KMS-11 (cell line): Measurements from ENCODE around the gene DPF3.

Source experiments
- H2AFZ ChIP-seq: fragments of 200-600 bp; sonication (generic); 2 replicates; pipeline ENCODE4 v1.6.1; 2016; ENCODE audit warnings: antibody characterized with exemption, mixed run types, low read depth
- H3K27ac ChIP-seq: fragments of 200-600 bp; sonication (generic); 2 replicates; pipeline ENCODE4 v1.6.1; 2016; ENCODE audit warnings: mild to moderate bottlenecking, mixed run types
- H3K27me3 ChIP-seq: fragments of 200-600 bp; sonication (generic); 2 replicates; pipeline ENCODE4 v1.6.1; 2017; ENCODE audit warnings: mild to moderate bottlenecking, low read depth, mixed run types, moderate library complexity; ENCODE audit not compliant: insufficient read depth
- H3K36me3 ChIP-seq: fragments of 200-600 bp; sonication (generic); 2 replicates; pipeline ENCODE4 v1.6.1; 2017; ENCODE audit warnings: mild to moderate bottlenecking, mixed run types; ENCODE audit not compliant: insufficient read depth
- H3K4me1 ChIP-seq: fragments of 200-600 bp; sonication (generic); 2 replicates; pipeline ENCODE4 v1.6.1; 2016; ENCODE audit warnings: mild to moderate bottlenecking, low read depth, mixed run types; ENCODE audit not compliant: poor library complexity, severe bottlenecking
- H3K4me2 ChIP-seq: fragments of 200-600 bp; sonication (generic); 2 replicates; pipeline ENCODE4 v1.7.0; 2016; ENCODE audit warnings: mild to moderate bottlenecking, mixed run types
- H3K4me3 ChIP-seq: fragments of 200-600 bp; sonication (generic); IDR thresholded peaks from 2 replicates; pipeline ENCODE4 v1.6.1; 2017; ENCODE audit warnings: low read depth, low read length, mixed read lengths; ENCODE audit not compliant: insufficient read depth
- H3K79me2 ChIP-seq: fragments of 200-600 bp; sonication (generic); 2 replicates; pipeline ENCODE4 v1.6.1; 2016; ENCODE audit warnings: low read depth, mixed run types; ENCODE audit not compliant: insufficient read depth
- H3K9ac ChIP-seq: fragments of 200-600 bp; sonication (generic); 2 replicates; pipeline ENCODE4 v1.6.1; 2016; ENCODE audit warnings: mild to moderate bottlenecking, mixed run types
- H4K20me1 ChIP-seq: fragments of 200-600 bp; sonication (generic); 2 replicates; pipeline ENCODE4 v1.6.1; 2016; ENCODE audit warnings: mild to moderate bottlenecking, mixed run types; ENCODE audit not compliant: insufficient read depth
- CTCF ChIP-seq: fragments of 200-600 bp; sonication (generic); conservative IDR thresholded peaks from 2 replicates; pipeline ENCODE4 v1.6.1; 2017; ENCODE audit warnings: low read depth, mild to moderate bottlenecking, antibody characterized with exemption, low read length, moderate library complexity, mixed read lengths

Gene DPF3

DNA sequence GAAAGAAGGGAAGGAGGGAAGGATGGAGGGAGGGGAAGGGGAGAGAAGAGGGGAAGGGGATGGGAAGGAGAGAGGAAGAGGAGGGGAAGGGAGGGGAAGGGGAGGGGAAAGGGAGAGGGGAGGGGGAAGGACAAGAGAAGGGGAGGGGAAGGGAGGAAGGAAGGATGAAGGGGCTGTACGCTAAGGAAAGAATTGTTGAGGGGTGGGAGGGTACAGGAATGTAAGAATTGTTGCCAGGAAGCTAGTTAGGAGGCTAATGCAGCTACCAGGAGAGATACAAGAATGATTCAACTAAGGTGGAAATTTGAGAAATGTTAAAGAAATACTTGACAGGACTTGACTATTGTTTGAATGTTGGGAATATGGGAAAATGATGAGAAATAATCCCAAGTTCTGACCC lies 261.2 kb downstream of the DPF3 start:
- Histone ChIP-seq H4K20me1 (no peaks in the 10 kb centered on the region), H3K4me2 (no peak overlapping the region), H3K4me1 (peaks cover 47% of the 10 kb centered on the region), H3K79me2 (no peaks in the 10 kb centered on the region), H3K4me3 (no peak overlapping the region), H3K27ac (no peak overlapping the region), H3K9ac (no peak overlapping the region), H3K36me3 (no peaks in the 10 kb centered on the region), H2AFZ (no peak overlapping the region), H3K27me3 (no peaks in the 10 kb centered on the region)
- TF ChIP-seq CTCF = no peak

DNA sequence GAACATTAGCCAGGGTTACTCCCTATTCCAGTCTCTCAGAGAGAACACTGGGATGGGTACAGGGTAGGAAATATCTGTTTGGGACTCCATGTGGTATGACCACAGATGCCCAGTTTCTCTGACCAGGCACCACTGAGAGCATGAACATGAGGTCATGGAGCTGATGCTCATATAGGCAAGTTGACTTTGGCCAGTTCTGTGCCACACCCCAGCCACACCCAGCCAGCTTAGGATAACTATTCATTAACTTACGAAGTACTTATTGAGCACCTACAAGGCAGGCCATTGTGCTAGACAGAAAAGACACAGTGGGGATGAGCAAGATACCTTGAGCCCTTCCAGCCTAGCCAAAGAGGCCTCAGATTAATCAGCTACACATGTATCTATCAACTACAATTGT lies 262.5 kb downstream of the DPF3 start:
- H3K4me3 ChIP-seq = no peak overlapping the region
- no peak overlapping the region for H3K4me2 ChIP-seq
- no peak overlapping the region for H3K9ac ChIP-seq
- no peak overlapping the region for H3K27ac ChIP-seq
- no peaks in the 10 kb centered on the region for H3K27me3 ChIP-seq
- no peaks in the 10 kb centered on the region for H3K79me2 ChIP-seq
- H3K4me1 ChIP-seq = peaks cover 34% of the 10 kb centered on the region
- no peaks in the 10 kb centered on the region for H3K36me3 ChIP-seq
- no peak for TF ChIP-seq CTCF
- no peaks in the 10 kb centered on the region for H4K20me1 ChIP-seq
- no peak overlapping the region for H2AFZ ChIP-seq

DNA sequence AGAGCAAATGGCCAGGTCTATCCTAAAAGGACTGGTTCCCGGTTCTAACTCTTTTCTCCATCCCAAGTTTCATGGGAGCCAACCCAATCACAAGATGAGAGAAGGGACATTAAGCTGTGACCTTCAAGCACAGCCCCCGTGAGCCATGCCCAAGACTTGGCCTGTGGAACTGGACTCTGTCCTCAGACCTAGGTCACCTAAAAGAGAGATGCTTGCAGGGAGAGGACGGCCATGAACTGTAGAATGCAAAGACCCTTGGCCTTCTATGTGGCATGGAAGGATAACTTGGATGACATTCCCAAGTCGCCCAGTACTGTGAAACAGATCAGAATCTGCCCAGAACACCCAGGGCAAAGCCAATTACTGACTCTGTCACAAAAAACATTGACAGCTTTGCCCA lies 263.5 kb downstream of the DPF3 start:
- Histone ChIP-seq H3K27me3 (no peaks in the 10 kb centered on the region), H3K79me2 (no peaks in the 10 kb centered on the region), H3K27ac (no peak overlapping the region), H4K20me1 (no peaks in the 10 kb centered on the region), H3K4me1 (peaks cover 24% of the 10 kb centered on the region), H3K4me2 (no peak overlapping the region), H2AFZ (no peak overlapping the region), H3K36me3 (no peaks in the 10 kb centered on the region), H3K9ac (no peak overlapping the region), H3K4me3 (no peak overlapping the region)
- TF ChIP-seq CTCF = no peak

DNA sequence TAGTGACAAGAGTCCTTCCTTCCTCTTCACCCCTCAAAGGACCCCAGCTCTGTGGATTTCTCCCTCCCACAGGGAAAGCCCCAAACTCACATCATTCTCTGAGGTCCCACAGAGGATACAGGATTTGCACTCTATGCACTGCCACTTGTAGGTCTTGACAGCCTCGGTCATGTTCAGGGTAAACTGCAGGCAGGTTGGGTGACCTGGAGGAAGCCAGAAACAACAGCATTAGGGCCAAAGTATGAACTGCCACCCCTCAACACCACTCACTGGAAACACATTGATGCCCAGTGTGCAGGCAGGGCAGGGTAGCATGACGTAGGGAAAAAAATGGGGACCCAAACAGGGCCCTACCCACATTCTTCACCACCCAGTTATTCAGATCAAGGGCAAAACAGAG lies 264.4 kb downstream of the DPF3 start:
- no peaks in the 10 kb centered on the region for H3K36me3 ChIP-seq
- H3K4me2 ChIP-seq = no peak overlapping the region
- H3K4me3 ChIP-seq = no peak overlapping the region
- TF ChIP-seq CTCF = no peak
- H4K20me1 ChIP-seq = no peaks in the 10 kb centered on the region
- no peak overlapping the region for H3K27ac ChIP-seq
- no peaks in the 10 kb centered on the region for H3K27me3 ChIP-seq
- peaks cover 17% of the 10 kb centered on the region for H3K4me1 ChIP-seq
- H2AFZ ChIP-seq = no peak overlapping the region
- H3K9ac ChIP-seq = no peak overlapping the region
- no peaks in the 10 kb centered on the region for H3K79me2 ChIP-seq

- Histone ChIP-seq H3K36me3 (no peaks in the 10 kb centered on the region), H3K79me2 (no peaks in the 10 kb centered on the region), H2AFZ (no peak overlapping the region), H3K4me2 (no peak overlapping the region), H3K4me1 (no peaks in the 10 kb centered on the region), H3K9ac (no peak overlapping the region), H3K27ac (no peak overlapping the region), H4K20me1 (no peaks in the 10 kb centered on the region), H3K27me3 (no peaks in the 10 kb centered on the region), H3K4me3 (no peak overlapping the region)
- no peak for TF ChIP-seq CTCF
Observed at GRCh38 chr14:72625689-72626088, 268.2 kb downstream of the DPF3 start.
